ENCODE results near the gene GALM.
"Not testable (repeated sequence)": the region's sequence is repeated elsewhere in the genome, so short reads cannot be mapped to it uniquely, and the experiment has no call there.

Gene GALM

GRCh38 chr2:38682008-38682575 is 16.2 kb downstream of the GALM start:
- peaks cover 62% of the 10 kb centered on the region for H3K36me3 Mint-ChIP-seq (ENCODE audit: low read depth)
- DNase-seq (no peak), ATAC-seq (peak; percentile 68)
- H3K27me3 Mint-ChIP-seq, result no peaks in the 10 kb centered on the region
- peak overlapping the region; percentile 55 for H3K27ac Mint-ChIP-seq
- H3K4me3 Mint-ChIP-seq, result no peak overlapping the region
- H3K4me1 Mint-ChIP-seq, result peaks cover 39% of the 10 kb centered on the region
- no peaks in the 10 kb centered on the region for H3K9me3 Mint-ChIP-seq

- DNase-seq, H3K27me3 Mint-ChIP-seq, ATAC-seq, H3K9me3 Mint-ChIP-seq: not testable (repeated sequence)
- Mint-ChIP-seq H3K4me1 (peaks cover 34% of the 10 kb centered on the region), H3K36me3 (ENCODE audit: low read depth) (peaks cover 60% of the 10 kb centered on the region), H3K4me3 (peak overlapping the region; percentile 12), H3K27ac (peak overlapping the region; percentile 35)
These were observed 16.7 kb downstream of the GALM start for GRCh38 chr2:38682620-38683019.

GRCh38 chr2:38683766-38684165 is 17.9 kb downstream of the GALM start:
- ATAC-seq (no peak), DNase-seq (no peak)
- Mint-ChIP-seq H3K9me3 (no peaks in the 10 kb centered on the region), H3K4me1 (peaks cover 32% of the 10 kb centered on the region), H3K27me3 (no peaks in the 10 kb centered on the region), H3K36me3 (ENCODE audit: low read depth) (peaks cover 58% of the 10 kb centered on the region), H3K27ac (no peak overlapping the region), H3K4me3 (no peak overlapping the region)

- Mint-ChIP-seq H3K36me3 (ENCODE audit: low read depth) (peaks cover 59% of the 10 kb centered on the region), H3K4me3 (no peak overlapping the region), H3K27me3 (no peaks in the 10 kb centered on the region), H3K27ac (peak overlapping the region; percentile 2), H3K9me3 (no peaks in the 10 kb centered on the region), H3K4me1 (peaks cover 39% of the 10 kb centered on the region)
- no peak for DNase-seq
- no peak for ATAC-seq
These were observed 19.3 kb downstream of the GALM start for GRCh38 chr2:38685116-38685735.

- DNase-seq, result no peak
- H3K36me3 Mint-ChIP-seq (ENCODE audit: low read depth), result peaks cover 47% of the 10 kb centered on the region
- H3K9me3 Mint-ChIP-seq, result no peaks in the 10 kb centered on the region
- no peak overlapping the region for H3K4me3 Mint-ChIP-seq
- peaks cover 49% of the 10 kb centered on the region for H3K4me1 Mint-ChIP-seq
- H3K27me3 Mint-ChIP-seq, result no peaks in the 10 kb centered on the region
- peak overlapping the region; percentile 63 for H3K27ac Mint-ChIP-seq
- peak; percentile 97 for ATAC-seq
These were observed 24.8 kb downstream of the GALM start for GRCh38 chr2:38690499-38691420.

GRCh38 chr2:38691994-38692393 is 26.1 kb downstream of the GALM start:
- Mint-ChIP-seq H3K36me3 (ENCODE audit: low read depth) (peaks cover 43% of the 10 kb centered on the region), H3K9me3 (no peaks in the 10 kb centered on the region), H3K4me3 (no peak overlapping the region), H3K27me3 (no peaks in the 10 kb centered on the region), H3K4me1 (peaks cover 43% of the 10 kb centered on the region), H3K27ac (no peak overlapping the region)
- ATAC-seq, result no peak
- no peak for DNase-seq

GRCh38 chr2:38692636-38693318 is 26.9 kb downstream of the GALM start:
- no peak overlapping the region for H3K4me3 Mint-ChIP-seq
- peaks cover 51% of the 10 kb centered on the region for H3K4me1 Mint-ChIP-seq
- no peak for ATAC-seq
- no peaks in the 10 kb centered on the region for H3K27me3 Mint-ChIP-seq
- DNase-seq, result no peak
- H3K36me3 Mint-ChIP-seq (ENCODE audit: low read depth), result peaks cover 43% of the 10 kb centered on the region
- peak overlapping the region; percentile 37 for H3K27ac Mint-ChIP-seq
- no peaks in the 10 kb centered on the region for H3K9me3 Mint-ChIP-seq

GRCh38 chr2:38697116-38697840 is 31.4 kb downstream of the GALM start:
- ATAC-seq (no peak), DNase-seq (no peak)
- Mint-ChIP-seq H3K4me1 (peaks cover 60% of the 10 kb centered on the region), H3K9me3 (no peaks in the 10 kb centered on the region), H3K36me3 (ENCODE audit: low read depth) (peaks cover 23% of the 10 kb centered on the region), H3K4me3 (peak overlapping the region; percentile 41), H3K27ac (peak overlapping the region; percentile 78), H3K27me3 (no peaks in the 10 kb centered on the region)

GRCh38 chr2:38698467-38699003 is 32.6 kb downstream of the GALM start:
- Mint-ChIP-seq H3K4me3 (no peak overlapping the region), H3K9me3 (no peaks in the 10 kb centered on the region), H3K27ac (no peak overlapping the region), H3K36me3 (ENCODE audit: low read depth) (peaks cover 21% of the 10 kb centered on the region), H3K27me3 (no peaks in the 10 kb centered on the region), H3K4me1 (peaks cover 57% of the 10 kb centered on the region)
- DNase-seq, result no peak
- no peak for ATAC-seq

- Mint-ChIP-seq H3K4me3 (peak overlapping the region; percentile 56), H3K27me3 (no peaks in the 10 kb centered on the region), H3K4me1 (peaks cover 51% of the 10 kb centered on the region), H3K36me3 (ENCODE audit: low read depth) (peaks cover 21% of the 10 kb centered on the region), H3K9me3 (no peaks in the 10 kb centered on the region), H3K27ac (peak overlapping the region; percentile 81)
- ATAC-seq (peak; percentile 67), DNase-seq (no peak)
These were observed 34.3 kb downstream of the GALM start for GRCh38 chr2:38700113-38700785.

- Mint-ChIP-seq H3K9me3 (no peaks in the 10 kb centered on the region), H3K36me3 (ENCODE audit: low read depth) (peaks cover 24% of the 10 kb centered on the region), H3K27me3 (no peaks in the 10 kb centered on the region), H3K4me3 (peak overlapping the region; percentile 56), H3K4me1 (peaks cover 51% of the 10 kb centered on the region), H3K27ac (peak overlapping the region; percentile 81)
- ATAC-seq (no peak), DNase-seq (no peak)
These were observed 35.1 kb downstream of the GALM start for GRCh38 chr2:38700881-38701458.

GRCh38 chr2:38701542-38701941 is 35.6 kb downstream of the GALM start:
- ATAC-seq, result no peak
- H3K36me3 Mint-ChIP-seq (ENCODE audit: low read depth), result peaks cover 22% of the 10 kb centered on the region
- H3K4me1 Mint-ChIP-seq, result peaks cover 51% of the 10 kb centered on the region

GRCh38 chr2:38702413-38702812 is 36.5 kb downstream of the GALM start:
- ATAC-seq, result no peak
- peaks cover 48% of the 10 kb centered on the region for H3K4me1 Mint-ChIP-seq
- no peak for DNase-seq
- peak overlapping the region; percentile 12 for H3K4me3 Mint-ChIP-seq
- H3K27ac Mint-ChIP-seq, result peak overlapping the region; percentile 77
- H3K9me3 Mint-ChIP-seq, result no peaks in the 10 kb centered on the region
- H3K36me3 Mint-ChIP-seq (ENCODE audit: low read depth), result peaks cover 21% of the 10 kb centered on the region
- H3K27me3 Mint-ChIP-seq, result no peaks in the 10 kb centered on the region

More at GRCh38 chr2:38701542-38701941, 35.6 kb downstream of the GALM start:
- peak overlapping the region; percentile 38 for H3K27ac Mint-ChIP-seq
- no peaks in the 10 kb centered on the region for H3K27me3 Mint-ChIP-seq
- no peaks in the 10 kb centered on the region for H3K9me3 Mint-ChIP-seq
- peak overlapping the region; percentile 17 for H3K4me3 Mint-ChIP-seq
- no peak for DNase-seq

All from activated naive CD8-positive, alpha-beta T cell treated with anti-CD3 and anti-CD28 coated beads, Interleukin-2, amount 50 U/mL, for 24 hours (primary cell).